Prostate gland (tissue), 2 donors: ENCODE results near the gene MFAP3. TPM values are rescaled to one million over a fixed set of nuclear protein-coding genes. Genes with fewer than 3 reads are reported as not detected.

Source experiments
- DNase-seq: peaks from one replicate; pipeline ENCODE4 v3.0.0-alpha.2; 2019; ENCODE audit warnings: low spot score
- H3K27ac ChIP-seq, 2 donors: fragments of 200-600 bp; sonication (generic); 2 replicates each; pipeline ENCODE4 v1.5.1; 2017 to 2019
- H3K27me3 ChIP-seq: fragments of 200-600 bp; sonication (generic); replicated peaks from 2 replicates; pipeline ENCODE4 v1.5.1; 2019; ENCODE audit not compliant: insufficient read depth
- H3K36me3 ChIP-seq, 2 donors: fragments of 200-600 bp; sonication (generic); 1 replicate in 1 of 2; 2 replicates in 1 of 2; pipeline versions ENCODE4 v1.5.1 to v1.8.1; 2017 to 2019
- H3K4me1 ChIP-seq: fragments of 200-600 bp; sonication (generic); replicated peaks from 2 replicates; pipeline ENCODE4 v1.5.1; 2019
- H3K4me3 ChIP-seq, 2 donors: fragments of 200-600 bp; sonication (generic); 2 replicates each; pipeline ENCODE4 v1.5.1; 2017 to 2019
- H3K9me3 ChIP-seq: fragments of 200-600 bp; sonication (generic); 2 replicates; pipeline ENCODE4 v1.5.1; 2017
- CTCF ChIP-seq, 4 experiments: fragments of 200-600 bp in 2 of 4; fragments of 450-650 bp in 2 of 4; sonication (generic) in 2 of 4; IDR thresholded peaks; 1 replicate in 3 of 4; 2 replicates in 1 of 4; pipeline ENCODE4 v1.5.1; 2016 to 2019; ENCODE audit warnings: antibody characterized with exemption in 4 of 4, mild to moderate bottlenecking in 2 of 4, moderate library complexity in 2 of 4
- POLR2A ChIP-seq: fragments of 450-650 bp; IDR thresholded peaks from one replicate; pipeline ENCODE4 v1.6.1; 2016; ENCODE audit warnings: antibody characterized with exemption, mild to moderate bottlenecking
- POLR2AphosphoS5 ChIP-seq: sonication (generic); formaldehyde crosslinking; IDR thresholded peaks from one replicate; pipeline ENCODE4 v1.6.1; 2017; ENCODE audit warnings: antibody characterized with exemption
- WGBS: methylation state at CpG from one replicate; pipeline ENCODE4 v1.1.5; 2018; 5-methylcytosine and 5-hydroxymethylcytosine counted together
- intact Hi-C: fragments of 100-400 bp; cut with DNase I; formaldehyde crosslinking; loops from one replicate; pipeline ENCODE4 v1.14.2; 2022
- total RNA-seq, 2 donors: library from RNA; depleted of rRNA; stranded (reverse); fragments of >200 nt; gene quantifications; one replicate each; pipeline ENCODE4 v1.1.0, GENCODE V29; 2016

Gene MFAP3
- total RNA-seq, 2 donors from 2014 or later = 30.6 to 35.8 TPM

DNA sequence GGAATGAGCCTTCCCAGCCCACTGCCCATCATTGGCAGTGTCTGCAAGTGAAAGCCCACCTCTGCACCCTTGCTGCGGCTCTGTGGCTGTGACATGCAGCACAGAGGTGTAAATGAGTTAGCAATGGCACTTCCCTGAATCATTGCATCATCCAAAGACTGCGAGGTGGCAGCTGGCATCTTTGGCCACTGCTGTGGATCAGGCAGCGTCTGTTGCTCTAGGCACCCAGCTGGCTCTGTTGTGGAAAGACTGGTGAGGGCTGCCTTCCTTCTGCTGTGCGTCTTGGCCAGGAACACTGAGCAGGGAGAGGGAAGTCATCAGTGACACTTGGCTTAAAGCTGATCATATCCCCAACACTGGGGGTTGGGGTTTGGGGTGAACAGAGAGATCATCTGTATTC, 64.5 kb downstream of the MFAP3 start:
- H3K4me3 ChIP-seq = no peak overlapping the region
- H3K27me3 ChIP-seq = no peaks in the 10 kb centered on the region
- no peak for DNase-seq
- H3K9me3 ChIP-seq = no peaks in the 10 kb centered on the region
- TF ChIP-seq CTCF (IDR thresholded peaks at IDR 0.05) (no peak), POLR2A (no peak), POLR2AphosphoS5 (no peak)
- H3K27ac ChIP-seq = no peak overlapping the region
- H3K36me3 ChIP-seq = no peaks in the 10 kb centered on the region
- no peaks in the 10 kb centered on the region for H3K4me1 ChIP-seq
- WGBS = 73% methylated on average over 4 of the region's 4 CpGs
- intact Hi-C loops = no loop called here

Other genes starting within 250 kb of the MFAP3 start
- gene FAM114A2, start 57 bp upstream of the MFAP3 start, total RNA-seq = 10 to 100 TPM; 13.8 to 24.2 TPM
- 10 to 100 TPM; 21.7 to 27.1 TPM for gene GALNT10, start 151.8 kb downstream of the MFAP3 start, total RNA-seq